22Rv1 (cell line): Measurements from ENCODE around the gene FZD10.

Experiments
- H3K27ac ChIP-seq: fragments of 450-650 bp; 2 replicates; pipeline ENCODE4 v1.5.1; 2017
- CTCF ChIP-seq: fragments of 450-650 bp; IDR thresholded peaks from 2 replicates; pipeline ENCODE4 v1.5.1; 2017; ENCODE audit warnings: mild to moderate bottlenecking
- ZFX ChIP-seq: fragments of 450-650 bp; IDR thresholded peaks from 2 replicates; pipeline ENCODE4 v1.6.1; 2017; ENCODE audit warnings: antibody characterized with exemption, borderline replicate concordance

FZD10 gene

GRCh38 chr12:130166306-130166705, 4.0 kb downstream of the FZD10 start:
- TF ChIP-seq CTCF (no peak), ZFX (no peak)
- no peak overlapping the region for H3K27ac ChIP-seq

GRCh38 chr12:130167537-130167936, 5.3 kb downstream of the FZD10 start:
- TF ChIP-seq ZFX (no peak), CTCF (no peak)
- no peak overlapping the region for H3K27ac ChIP-seq

GRCh38 chr12:130169256-130169655, 7.0 kb downstream of the FZD10 start:
- no peak overlapping the region for H3K27ac ChIP-seq
- no peak for TF ChIP-seq CTCF
- TF ChIP-seq ZFX: no peak

GRCh38 chr12:130169924-130170323, 7.7 kb downstream of the FZD10 start:
- TF ChIP-seq CTCF (no peak), ZFX (no peak)
- no peak overlapping the region for H3K27ac ChIP-seq

GRCh38 chr12:130170611-130171010, 8.3 kb downstream of the FZD10 start:
- no peak overlapping the region for H3K27ac ChIP-seq
- TF ChIP-seq CTCF (no peak), ZFX (no peak)

- TF ChIP-seq ZFX: no peak
- no peak for TF ChIP-seq CTCF
- no peak overlapping the region for H3K27ac ChIP-seq
Measured at GRCh38 chr12:130177635-130178242, 15.5 kb downstream of the FZD10 start.

- TF ChIP-seq ZFX: no peak
- no peak for TF ChIP-seq CTCF
- no peak overlapping the region for H3K27ac ChIP-seq
Measured at GRCh38 chr12:130178282-130178681, 16.0 kb downstream of the FZD10 start.
